ENCODE results near the gene C15orf40.

- TF ChIP-seq CTCF (IDR thresholded peaks at IDR 0.05): no peak
- TF ChIP-seq POLR2A (IDR thresholded peaks at IDR 0.05): no peak
These were observed 33.0 kb downstream of the C15orf40 start for GRCh38 chr15:82978438-82978837.

Measured in testis (tissue), 2 donors.